Naive B cell (primary cell): Measurements from ENCODE around the gene KDM3B. TPM values are rescaled to one million over a fixed set of nuclear protein-coding genes. Genes with fewer than 3 reads are reported as not detected.

ENCODE experiments used
- ATAC-seq, 2 donors: fragments of 150-1000 bp; cut with Tn5 transposase; 2 replicates each; pipeline ENCODE4 v1.10.0; 2021; ENCODE audit warnings: low read depth in 2 of 2, mild to moderate bottlenecking in 2 of 2, moderate library complexity in 2 of 2
- DNase-seq: peaks from one replicate; pipeline ENCODE4 v3.0.0; 2022
- H3K27ac Mint-ChIP-seq, 6 donors: one replicate each; pipeline ENCODE4 v1.8.0; 2020 to 2022; ENCODE audit warnings: mild to moderate bottlenecking in 6 of 6, mixed read lengths in 6 of 6, moderate library complexity in 5 of 6, inconsistent platforms in 2 of 6
- H3K27me3 Mint-ChIP-seq, 3 donors: one replicate each; pipeline ENCODE4 v1.8.0; 2021 to 2022; ENCODE audit warnings: mixed read lengths in 3 of 3, mild to moderate bottlenecking in 1 of 3
- H3K36me3 Mint-ChIP-seq, 2 donors: one replicate each; pipeline ENCODE4 v1.8.0; 2020 to 2022; ENCODE audit warnings: mixed read lengths in 2 of 2, inconsistent platforms in 1 of 2, mild to moderate bottlenecking in 1 of 2
- H3K4me1 Mint-ChIP-seq, 3 donors: one replicate each; pipeline ENCODE4 v1.8.0; 2020 to 2022; ENCODE audit warnings: mixed read lengths in 3 of 3, inconsistent platforms in 1 of 3, mild to moderate bottlenecking in 1 of 3, moderate library complexity in 1 of 3
- H3K4me3 Mint-ChIP-seq, 8 donors: one replicate each; pipeline ENCODE4 v1.8.0; 2020 to 2022; ENCODE audit warnings: mild to moderate bottlenecking in 8 of 8, mixed read lengths in 8 of 8, moderate library complexity in 8 of 8, inconsistent platforms in 2 of 8
- H3K9me3 Mint-ChIP-seq, 7 donors: one replicate each; pipeline ENCODE4 v1.8.0; 2020 to 2022; ENCODE audit warnings: mixed read lengths in 7 of 7, mild to moderate bottlenecking in 5 of 7, inconsistent platforms in 2 of 7, moderate library complexity in 1 of 7
- polyA plus RNA-seq, 6 donors: library from polyadenylated mRNA; unstranded; fragments of 300-500 nt; fragmentation: Illumina TruSeq; gene quantifications; one replicate each; pipeline ENCODE4 v1.2.3, GENCODE V29; 2021; ENCODE audit warnings: low read depth in 6 of 6

KDM3B gene
- polyA plus RNA-seq, 6 donors from 2014 or later = 3.9 to 29.2 (median 18.3) TPM

DNA sequence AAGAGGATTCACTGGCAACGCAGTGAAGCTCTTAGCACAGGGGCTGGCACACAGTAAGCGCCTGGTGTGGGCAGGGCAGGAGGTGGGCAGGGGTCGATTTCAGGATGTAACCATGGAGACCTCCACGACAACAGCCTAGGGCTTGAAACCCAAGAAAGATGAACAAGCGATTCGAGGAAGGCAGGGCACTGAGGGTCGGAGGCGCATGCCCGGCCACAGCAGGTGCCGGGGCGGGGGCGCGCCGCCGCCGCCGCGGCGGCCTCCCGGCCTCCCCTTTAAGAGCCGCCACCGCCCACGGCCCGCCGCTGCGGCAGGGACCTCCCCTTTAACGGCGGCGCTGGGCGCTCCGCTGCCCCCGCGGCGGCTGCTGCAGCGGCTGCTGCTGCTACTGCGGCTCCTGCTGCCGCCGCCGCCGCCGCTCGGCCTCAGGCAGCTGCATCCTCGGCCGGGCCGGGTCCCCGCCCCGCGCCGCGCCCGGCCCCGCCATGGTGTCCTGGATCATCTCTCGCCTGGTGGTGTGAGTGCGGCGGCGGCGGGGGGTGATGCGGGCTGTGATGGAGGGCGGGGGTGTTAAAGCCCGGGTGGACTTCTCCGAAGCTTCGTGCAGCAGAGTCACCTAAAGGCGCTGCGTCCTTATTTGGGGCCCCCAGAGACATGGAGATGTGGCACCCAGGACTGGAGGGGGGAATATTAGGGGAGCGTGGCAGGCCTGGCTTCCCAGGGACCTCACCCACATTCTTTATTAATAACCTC is 86.4 kb downstream of the KDM3B start, which contains the start of gene REEP2:
Gene REEP2, plus strand, starts transcription at position 334 of the 753 bp plus-strand sequence. Its CDS starts 152 bp downstream, at position 486.
- Mint-ChIP-seq H3K9me3 (no peaks in the 10 kb centered on the region), H3K27me3 (peaks cover 0 to 10% (median 0%) of the 10 kb centered on the region in 3 donors), H3K4me1 (peaks cover 17 to 20% (median 18%) of the 10 kb centered on the region in 3 donors), H3K27ac (peak within 1 kb of the TSS in 5 of 6 donors; percentile 15 to 76 (median 65)), H3K4me3 (peak within 1 kb of the TSS; percentile 68 to 92 (median 86)), H3K36me3 (peaks cover 17 to 21% of the 10 kb centered on the region in 2 donors)
- DNase-seq (peak; percentile 63), ATAC-seq (peak; percentile 88)

DNA sequence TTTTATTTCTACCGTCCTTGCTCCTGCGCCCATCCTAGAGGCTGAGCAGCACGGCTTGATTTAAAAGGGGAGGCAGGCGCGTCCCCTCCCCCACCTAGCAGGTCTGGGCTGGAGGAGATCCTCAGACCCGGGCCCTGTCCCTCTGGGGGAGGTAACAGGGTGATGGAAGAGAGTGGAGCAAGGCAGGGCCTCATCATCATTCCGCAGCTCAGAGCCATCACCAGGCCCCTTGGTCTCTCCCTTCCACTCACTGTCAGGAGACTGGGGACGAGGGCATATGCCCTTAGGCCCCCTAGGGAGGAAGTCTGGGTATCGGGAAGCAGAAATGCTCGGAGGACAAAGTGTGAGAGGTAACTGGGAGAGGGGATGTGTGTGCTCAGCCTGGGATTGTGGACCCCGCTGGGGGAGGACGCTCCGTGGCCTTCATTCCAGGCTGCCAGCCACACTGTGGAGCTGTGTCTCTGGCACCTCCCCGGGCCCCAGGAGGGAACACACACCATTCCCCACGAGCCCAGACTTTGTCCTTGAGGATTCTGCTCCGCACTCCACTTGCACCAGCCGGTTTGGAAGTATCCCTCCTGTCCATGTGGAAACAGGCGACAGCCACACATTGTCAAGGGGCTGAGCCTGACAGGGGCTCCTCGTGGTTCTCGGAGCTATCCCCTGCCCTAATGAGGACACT is 87.1 kb downstream of the KDM3B start:
- no peak for DNase-seq
- peaks cover 0 to 10% (median 0%) of the 10 kb centered on the region in 3 donors for H3K27me3 Mint-ChIP-seq

DNA sequence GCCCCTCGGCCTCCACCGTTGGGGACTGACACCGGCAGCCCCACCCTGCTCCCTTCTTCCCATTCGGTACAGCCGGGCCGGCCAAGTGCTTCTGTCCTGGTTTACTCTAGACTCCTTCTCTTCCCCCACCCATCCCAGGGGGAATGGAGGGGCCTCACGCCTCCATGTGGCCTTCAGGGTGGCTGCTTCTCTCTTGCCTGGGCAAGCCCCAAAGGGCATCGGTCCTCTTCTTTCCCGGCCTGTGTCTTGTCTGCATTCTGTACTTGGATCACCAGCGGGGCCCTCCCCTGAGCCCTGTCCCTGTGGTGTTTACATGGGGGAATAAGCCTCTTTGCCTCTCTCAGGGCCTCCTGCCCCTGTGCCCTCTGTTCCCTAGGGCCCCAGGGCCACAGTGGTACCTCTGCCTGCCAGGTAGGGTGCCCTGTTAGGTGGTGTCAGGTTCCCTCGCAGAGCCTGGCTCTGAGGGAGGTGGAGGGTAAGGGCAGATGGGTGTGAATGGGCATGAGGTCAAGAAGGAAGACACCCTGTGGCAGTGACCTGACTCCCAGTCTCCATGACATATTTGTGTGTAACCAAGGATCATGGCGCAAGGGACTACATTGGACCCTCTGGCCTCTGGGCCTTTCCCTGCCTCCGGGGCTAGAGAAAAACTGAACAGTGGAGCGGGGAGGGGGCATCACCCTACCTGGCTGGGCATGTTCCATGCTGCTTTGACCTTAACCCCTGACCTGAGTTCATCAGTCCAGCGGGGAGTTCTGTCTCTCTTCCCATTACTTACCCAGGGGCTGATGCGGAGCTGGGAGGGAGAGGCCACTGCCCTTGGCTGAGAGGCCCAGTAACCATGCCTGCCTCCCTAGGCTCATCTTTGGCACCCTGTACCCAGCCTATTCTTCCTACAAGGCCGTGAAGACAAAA is 87.9 kb downstream of the KDM3B start:
- Mint-ChIP-seq H3K9me3 (no peaks in the 10 kb centered on the region), H3K27ac (peak overlapping the region in 1 of 6 donors; percentile 72), H3K36me3 (peaks cover 7% of the 10 kb centered on the region in 2 donors), H3K4me1 (peaks cover 17 to 20% (median 18%) of the 10 kb centered on the region in 3 donors), H3K27me3 (peaks cover 0 to 10% (median 0%) of the 10 kb centered on the region in 3 donors), H3K4me3 (peak overlapping the region in 6 of 8 donors; percentile 58 to 88 (median 66))
- ATAC-seq (no peak), DNase-seq (no peak)

More for the DNA sequence above, 87.1 kb downstream of the KDM3B start:
- Mint-ChIP-seq H3K9me3 (no peaks in the 10 kb centered on the region), H3K27ac (peak overlapping the region in 1 of 6 donors; percentile 75), H3K4me1 (peaks cover 17 to 20% (median 18%) of the 10 kb centered on the region in 3 donors), H3K36me3 (peaks cover 13 to 15% of the 10 kb centered on the region in 2 donors), H3K4me3 (peak overlapping the region; percentile 45 to 88 (median 84))
- no peak for ATAC-seq

DNA sequence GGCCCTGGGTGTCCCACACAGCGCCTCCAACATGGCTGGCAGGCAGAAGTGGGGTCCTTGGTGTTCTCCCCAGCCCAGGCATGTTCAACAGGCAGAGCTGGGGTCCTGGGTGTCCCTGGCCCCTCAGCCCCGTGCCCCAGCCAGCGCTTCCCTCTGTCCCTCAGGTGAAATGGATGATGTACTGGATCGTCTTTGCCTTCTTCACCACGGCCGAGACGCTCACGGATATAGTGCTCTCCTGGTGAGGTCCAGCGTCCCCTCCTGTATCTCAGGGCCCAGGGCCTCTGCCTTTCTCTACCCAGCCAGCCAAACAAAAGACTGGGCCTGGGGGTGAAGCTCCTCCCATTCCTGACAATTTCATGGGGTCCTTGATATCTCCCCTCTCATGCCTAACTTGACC is 88.7 kb downstream of the KDM3B start:
- H3K9me3 Mint-ChIP-seq = no peaks in the 10 kb centered on the region
- H3K4me3 Mint-ChIP-seq = peak overlapping the region in 1 of 8 donors; percentile 55
- no peak for ATAC-seq
- no peaks in the 10 kb centered on the region for H3K36me3 Mint-ChIP-seq
- peaks cover 0 to 10% (median 0%) of the 10 kb centered on the region in 3 donors for H3K27me3 Mint-ChIP-seq
- no peak overlapping the region for H3K27ac Mint-ChIP-seq
- DNase-seq = no peak
- peaks cover 17 to 20% (median 18%) of the 10 kb centered on the region in 3 donors for H3K4me1 Mint-ChIP-seq

DNA sequence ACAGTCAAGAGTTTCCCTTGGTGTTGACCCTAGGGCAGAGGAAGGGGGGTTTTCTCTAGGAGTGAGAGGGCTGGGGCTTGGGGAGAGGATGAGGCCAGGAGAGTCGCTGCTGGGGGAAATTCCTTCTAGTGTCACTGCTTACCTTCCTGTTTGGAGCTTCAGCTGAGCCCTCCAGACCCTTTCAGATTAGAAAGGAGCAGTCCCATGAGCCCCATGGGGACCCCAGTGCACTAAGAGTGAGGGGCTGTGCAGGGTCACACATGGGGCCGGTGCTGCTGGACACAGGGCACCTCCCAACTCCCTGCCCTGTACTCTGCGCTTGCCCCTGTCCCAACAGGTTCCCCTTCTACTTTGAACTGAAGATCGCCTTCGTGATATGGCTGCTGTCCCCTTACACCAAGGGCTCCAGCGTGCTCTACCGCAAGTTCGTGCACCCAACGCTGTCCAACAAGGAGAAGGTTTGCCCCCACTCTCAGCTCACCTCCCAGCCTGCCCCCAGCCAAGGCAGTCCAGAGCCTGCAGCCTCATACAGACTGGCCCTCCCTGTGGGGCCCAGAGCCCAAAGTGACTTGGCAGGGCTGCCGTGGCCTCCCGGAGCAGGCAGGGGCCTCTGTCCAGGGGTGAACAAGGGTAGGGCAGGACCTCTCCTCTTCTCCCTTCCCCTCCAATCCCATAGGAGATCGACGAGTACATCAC is 91.7 kb downstream of the KDM3B start:
- DNase-seq (no peak), ATAC-seq (no peak)
- no peaks in the 10 kb centered on the region for H3K9me3 Mint-ChIP-seq
- peaks cover 0 to 10% (median 0%) of the 10 kb centered on the region in 3 donors for H3K4me1 Mint-ChIP-seq
- no peak overlapping the region for H3K27ac Mint-ChIP-seq
- peaks cover 0 to 22% (median 7%) of the 10 kb centered on the region in 3 donors for H3K27me3 Mint-ChIP-seq
- H3K4me3 Mint-ChIP-seq = no peak overlapping the region
- no peaks in the 10 kb centered on the region for H3K36me3 Mint-ChIP-seq

DNA sequence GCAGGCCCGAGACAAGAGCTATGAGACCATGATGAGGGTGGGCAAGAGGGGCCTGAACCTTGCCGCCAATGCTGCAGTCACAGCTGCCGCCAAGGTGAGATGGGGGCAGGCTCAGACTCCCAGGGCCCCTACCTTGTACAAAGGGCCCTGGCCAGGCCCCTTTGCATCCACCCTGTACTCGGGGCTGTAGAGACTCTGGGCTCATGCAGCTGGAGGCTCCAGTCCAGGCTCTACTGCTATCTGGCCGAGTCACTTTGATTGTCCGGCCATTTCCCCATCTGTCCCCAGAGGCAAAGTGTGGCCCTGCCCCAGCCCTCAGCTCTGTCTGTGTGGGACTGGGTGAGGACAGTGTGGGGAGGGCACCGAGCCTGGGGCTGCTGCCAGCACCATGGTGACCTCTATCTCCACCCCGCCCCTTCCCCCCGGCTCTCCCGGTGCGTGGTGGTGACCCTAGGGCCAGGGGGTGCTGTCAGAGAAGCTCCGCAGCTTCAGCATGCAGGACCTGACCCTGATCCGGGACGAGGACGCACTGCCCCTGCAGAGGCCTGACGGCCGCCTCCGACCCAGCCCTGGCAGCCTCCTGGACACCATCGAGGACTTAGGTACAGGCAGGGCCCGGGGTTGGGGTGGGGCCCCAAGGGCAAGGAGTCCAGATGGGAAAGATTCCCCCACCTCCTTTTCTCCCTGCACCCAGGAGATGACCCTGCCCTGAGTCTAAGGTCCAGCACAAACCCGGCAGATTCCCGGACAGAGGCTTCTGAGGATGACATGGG is 92.5 kb downstream of the KDM3B start:
- no peaks in the 10 kb centered on the region for H3K36me3 Mint-ChIP-seq
- H3K4me3 Mint-ChIP-seq = no peak overlapping the region
- H3K4me1 Mint-ChIP-seq = peaks cover 2 to 7% (median 3%) of the 10 kb centered on the region in 3 donors
- ATAC-seq (no peak), DNase-seq (no peak)
- H3K27ac Mint-ChIP-seq = no peak overlapping the region
- H3K9me3 Mint-ChIP-seq = no peaks in the 10 kb centered on the region
- peaks cover 0 to 16% (median 7%) of the 10 kb centered on the region in 3 donors for H3K27me3 Mint-ChIP-seq

DNA sequence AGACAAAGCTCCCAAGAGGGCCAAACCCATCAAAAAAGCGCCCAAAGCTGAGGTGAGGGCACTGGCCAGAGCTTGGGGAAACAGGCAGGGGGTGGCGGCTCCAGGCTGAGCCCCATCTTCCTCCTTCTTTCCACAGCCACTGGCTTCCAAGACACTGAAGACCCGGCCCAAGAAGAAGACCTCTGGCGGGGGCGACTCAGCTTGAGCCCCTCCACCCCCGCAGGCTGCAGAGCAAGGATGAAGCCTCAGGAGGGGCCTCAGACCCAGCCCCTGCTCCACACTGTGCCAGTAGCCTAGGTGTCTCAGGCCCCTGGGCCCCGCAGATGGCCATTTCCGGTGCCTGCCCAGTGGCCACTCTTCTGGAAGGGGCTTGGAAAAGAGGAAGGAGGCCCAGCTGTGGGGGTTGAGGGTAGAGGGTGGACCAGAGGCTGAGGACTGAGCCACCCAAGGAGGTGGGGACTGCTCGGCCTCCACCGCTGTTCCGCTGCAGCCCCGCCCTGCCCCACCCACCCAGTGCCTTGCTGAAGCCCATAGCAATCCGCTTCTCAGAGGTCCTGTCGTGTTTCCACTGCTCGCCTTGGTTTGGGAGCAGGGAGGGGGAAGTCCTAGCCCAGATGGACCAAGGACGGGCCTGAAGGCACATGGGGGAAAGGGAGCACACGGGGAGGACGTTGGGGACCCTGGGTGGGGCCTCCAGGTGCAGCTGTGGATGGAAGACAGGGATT is 93.2 kb downstream of the KDM3B start:
- DNase-seq (no peak), ATAC-seq (no peak)
- Mint-ChIP-seq H3K4me1 (peaks cover 4 to 6% (median 5%) of the 10 kb centered on the region in 3 donors), H3K36me3 (no peaks in the 10 kb centered on the region), H3K4me3 (no peak overlapping the region), H3K9me3 (no peaks in the 10 kb centered on the region), H3K27me3 (peaks cover 0 to 12% (median 7%) of the 10 kb centered on the region in 3 donors), H3K27ac (no peak overlapping the region)

DNA sequence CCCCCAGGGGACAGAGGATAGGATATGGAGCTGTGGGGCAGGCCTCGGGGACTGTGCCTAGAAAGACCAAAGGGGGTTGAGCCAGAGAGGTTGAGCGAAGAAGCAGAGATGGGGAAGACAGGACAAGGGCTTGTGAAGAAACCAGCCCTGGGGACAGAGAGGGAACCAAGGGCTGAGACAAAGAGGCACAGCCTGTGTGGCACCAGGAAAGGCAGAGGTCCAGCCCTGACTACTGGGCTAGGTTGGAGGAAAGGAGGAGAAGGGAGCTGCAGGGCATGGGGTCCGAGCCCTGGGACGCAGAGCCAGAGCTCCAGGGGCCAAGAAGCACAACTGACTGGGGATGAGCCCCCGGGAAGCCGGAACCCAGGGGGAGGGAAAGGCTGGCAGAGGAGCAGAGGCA is 95.6 kb downstream of the KDM3B start:
- Mint-ChIP-seq H3K4me3 (no peak overlapping the region), H3K9me3 (no peaks in the 10 kb centered on the region), H3K27me3 (peaks cover 0 to 12% (median 7%) of the 10 kb centered on the region in 3 donors), H3K36me3 (no peaks in the 10 kb centered on the region), H3K27ac (peak overlapping the region in 2 of 6 donors; percentile 37 to 38), H3K4me1 (peaks cover 4 to 6% (median 5%) of the 10 kb centered on the region in 3 donors)
- DNase-seq = no peak
- ATAC-seq = no peak

DNA sequence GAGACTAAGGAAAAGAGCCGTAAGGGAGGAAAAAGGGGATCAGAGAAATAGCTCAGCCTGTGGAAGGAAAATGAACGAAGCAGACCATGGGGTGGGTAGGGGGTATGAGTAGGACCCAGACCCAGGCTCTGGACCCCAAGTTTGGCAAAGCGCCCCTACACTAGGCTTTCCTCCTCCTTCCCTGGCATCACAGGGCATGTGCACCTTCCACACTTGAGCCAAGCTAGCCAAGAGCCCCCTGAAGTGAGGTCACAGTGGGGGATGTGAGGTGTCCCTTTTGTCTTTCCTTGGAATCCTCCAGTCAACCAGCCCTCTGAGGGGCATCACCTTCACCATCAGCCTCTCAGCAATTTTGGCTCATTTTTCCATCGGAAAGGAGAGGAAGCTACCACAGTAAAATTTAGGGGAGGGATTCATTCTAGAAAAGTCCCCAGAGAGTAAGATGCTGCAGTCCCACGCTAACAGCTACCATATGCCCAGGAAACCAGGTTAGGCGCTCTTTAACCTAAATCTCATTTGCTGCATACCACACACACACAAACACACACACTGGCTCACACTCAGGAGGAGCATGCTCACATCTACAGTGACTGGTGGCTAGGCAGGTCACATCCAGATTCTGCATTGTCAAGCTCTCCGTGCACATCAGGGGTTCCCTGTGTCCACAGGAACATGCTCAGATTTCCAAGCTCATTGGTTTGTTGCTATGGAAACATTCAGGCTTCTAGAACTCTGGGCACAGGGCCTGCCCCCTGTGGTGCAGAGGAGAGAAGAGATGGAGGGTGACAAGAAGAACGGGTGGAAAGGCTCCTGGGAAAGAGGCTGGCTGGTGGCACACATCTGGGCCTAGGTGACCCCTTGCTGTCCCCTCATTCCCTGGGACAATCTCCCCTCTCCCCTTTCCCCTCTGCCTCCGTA is 96.3 kb downstream of the KDM3B start:
- H3K36me3 Mint-ChIP-seq = no peaks in the 10 kb centered on the region
- DNase-seq = no peak

DNA sequence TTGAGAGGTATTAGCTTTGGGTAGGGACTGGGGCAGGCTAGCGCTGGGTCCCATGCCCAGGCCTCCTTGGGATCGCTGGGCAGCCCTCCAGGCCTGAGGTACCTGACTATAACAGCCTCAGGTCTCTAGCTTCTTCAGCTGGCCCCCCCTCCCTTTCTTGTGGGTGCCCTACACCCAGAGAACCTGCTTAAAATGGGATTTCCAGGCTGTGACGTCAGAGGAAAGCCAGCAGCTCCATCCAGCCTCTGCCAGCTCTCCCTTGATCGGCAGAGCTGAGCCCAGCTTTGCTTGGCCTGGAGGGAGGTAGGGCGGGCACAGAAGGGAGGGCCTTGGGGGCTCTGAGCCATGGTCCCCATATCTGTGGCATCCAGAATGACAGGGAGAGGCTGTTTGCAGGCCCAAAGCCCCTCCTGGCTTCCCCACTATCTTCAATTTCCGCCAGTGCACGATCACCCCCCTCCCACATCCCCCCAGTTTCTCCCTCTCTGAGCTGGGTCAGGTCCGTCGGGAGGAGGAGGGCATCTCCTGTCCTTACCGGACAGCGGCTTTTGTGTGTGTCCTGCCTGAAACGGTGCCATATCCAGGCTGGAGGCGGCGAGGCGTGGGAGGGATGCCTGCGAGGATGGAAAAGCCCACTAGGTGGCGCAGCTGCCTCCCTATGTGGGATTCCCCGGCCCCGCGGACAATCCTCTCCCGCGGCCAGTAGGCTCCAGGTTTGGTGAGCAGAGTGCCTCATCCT is 97.2 kb downstream of the KDM3B start:
- Mint-ChIP-seq H3K27me3 (peaks cover 0 to 12% (median 7%) of the 10 kb centered on the region in 3 donors), H3K36me3 (no peaks in the 10 kb centered on the region), H3K9me3 (no peaks in the 10 kb centered on the region), H3K4me1 (peaks cover 4 to 6% (median 5%) of the 10 kb centered on the region in 3 donors), H3K27ac (peak overlapping the region in 3 of 6 donors; percentile 32 to 81 (median 57)), H3K4me3 (peak overlapping the region in 3 of 8 donors; percentile 29 to 62 (median 32))
- peak; percentile 92 to 94 for ATAC-seq
- DNase-seq = peak; percentile 68

More for the DNA sequence above, 96.3 kb downstream of the KDM3B start:
- peaks cover 0 to 12% (median 7%) of the 10 kb centered on the region in 3 donors for H3K27me3 Mint-ChIP-seq
- ATAC-seq = no peak
- no peak overlapping the region for H3K4me3 Mint-ChIP-seq
- peaks cover 4 to 6% (median 5%) of the 10 kb centered on the region in 3 donors for H3K4me1 Mint-ChIP-seq
- H3K9me3 Mint-ChIP-seq = no peaks in the 10 kb centered on the region
- H3K27ac Mint-ChIP-seq = peak overlapping the region in 1 of 6 donors; percentile 38
